Esophagus squamous epithelium (tissue), 5 donors: ENCODE data around the gene ETFRF1. TPM values are rescaled to one million over a fixed set of nuclear protein-coding genes. Genes with fewer than 3 reads are reported as not detected.

ENCODE experiments used
- DNase-seq: peaks from one replicate; lab custom pipeline; 2025; lab: John Stamatoyannopoulos, UW
- H3K27ac ChIP-seq, 4 donors: fragments of 200-600 bp; sonication (generic); one replicate each; pipeline ENCODE4 v1.5.1; 2016 to 2019; ENCODE audit warnings: mild to moderate bottlenecking in 1 of 4
- H3K27me3 ChIP-seq, 4 donors: fragments of 200-600 bp; sonication (generic); 1 replicate in 3 of 4; 2 replicates in 1 of 4; pipeline versions ENCODE4 v1.5.1 to v1.6.0; 2017 to 2021; ENCODE audit warnings: antibody characterized with exemption in 1 of 4
- H3K36me3 ChIP-seq, 3 donors: fragments of 200-600 bp; sonication (generic); one replicate each; pipeline ENCODE4 v1.5.1; 2016 to 2019
- H3K4me1 ChIP-seq, 3 donors: fragments of 200-600 bp; sonication (generic); one replicate each; pipeline ENCODE4 v1.5.1; 2017 to 2019
- H3K4me3 ChIP-seq, 4 donors: fragments of 200-600 bp; sonication (generic); 1 replicate in 3 of 4; 2 replicates in 1 of 4; pipeline ENCODE4 v1.5.1; 2016 to 2019; ENCODE audit warnings: mild to moderate bottlenecking in 2 of 4, moderate library complexity in 1 of 4
- H3K9me3 ChIP-seq, 3 donors: fragments of 200-600 bp; sonication (generic); one replicate each; pipeline ENCODE4 v1.5.1; 2016 to 2019
- CTCF ChIP-seq, 6 experiments: fragments of 450-650 bp in 4 of 6; fragments of 200-600 bp in 2 of 6; sonication (generic) in 2 of 6; IDR thresholded peaks; one replicate each; pipeline ENCODE4 v1.5.1; 2016 to 2019; ENCODE audit warnings: antibody characterized with exemption in 6 of 6, mild to moderate bottlenecking in 4 of 6, moderate library complexity in 4 of 6
- POLR2A ChIP-seq, 4 donors: fragments of 450-650 bp; IDR thresholded peaks; one replicate each; pipeline ENCODE4 v1.6.1; 2017; ENCODE audit warnings: antibody characterized with exemption in 4 of 4, mild to moderate bottlenecking in 4 of 4, moderate library complexity in 3 of 4
- WGBS, 2 donors: methylation state at CpG; one replicate each; pipeline ENCODE4 v1.1.5; 2018; 5-methylcytosine and 5-hydroxymethylcytosine counted together
- intact Hi-C: fragments of 100-400 bp; cut with DNase I; formaldehyde crosslinking; loops from one replicate; pipeline ENCODE4 v1.15.0; 2022
- total RNA-seq, 4 donors: library from RNA; depleted of rRNA; stranded (reverse); fragments of >200 nt; gene quantifications; one replicate each; pipeline ENCODE4 v1.1.0, GENCODE V29; 2016
- donor health status: DM: yes; HTN: yes; CAD: no.

Gene ETFRF1
- total RNA-seq, 4 donors from 2014 or later: 18.3 to 26.7 (median 25.3) TPM

- 81 to 91% methylated on average over 4 of the region's 4 CpGs for WGBS, 2 donors
- H3K4me1 ChIP-seq: peaks cover 0 to 9% (median 0%) of the 10 kb centered on the region in 3 donors
- no peaks in the 10 kb centered on the region for H3K9me3 ChIP-seq
- no peak overlapping the region for H3K27ac ChIP-seq
- TF ChIP-seq POLR2A (IDR thresholded peaks at IDR 0.05) (no peak), CTCF (IDR thresholded peaks at IDR 0.05) (no peak)
- no peaks in the 10 kb centered on the region for H3K27me3 ChIP-seq
- H3K36me3 ChIP-seq: no peaks in the 10 kb centered on the region
- no peak for DNase-seq
- H3K4me3 ChIP-seq: no peak overlapping the region
- intact Hi-C loops: no loop called here
Measured at GRCh38 chr12:25186038-25186787, 8.8 kb upstream of the ETFRF1 start.

DNA sequence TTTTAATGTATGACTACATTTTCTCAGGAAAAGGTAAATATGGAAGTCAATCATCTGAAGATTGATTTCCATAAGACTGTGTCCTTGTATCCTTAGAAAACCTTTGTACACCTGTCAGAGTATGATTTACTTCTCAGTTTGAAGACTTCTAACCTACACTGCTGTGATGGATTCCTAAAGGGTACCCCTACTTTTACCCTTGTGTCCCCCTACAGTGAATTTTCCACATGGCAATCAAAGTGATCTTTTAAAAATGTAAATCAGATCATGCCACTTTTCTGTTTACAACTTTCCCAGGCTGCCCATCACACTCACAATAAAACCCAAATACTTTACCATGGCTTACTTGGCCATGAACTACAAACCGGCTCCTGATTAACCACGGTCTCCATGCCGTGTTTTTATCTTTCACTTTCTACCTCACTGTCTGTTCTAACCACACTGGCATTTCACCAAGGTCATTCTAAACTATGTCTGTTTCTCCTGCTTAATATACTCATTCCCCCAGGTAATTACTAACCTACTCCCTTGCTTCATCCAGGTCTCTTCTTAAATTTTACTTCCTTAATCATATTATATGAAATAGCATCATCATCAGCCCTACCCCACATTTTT, 8.1 kb upstream of the ETFRF1 start:
- WGBS, 2 donors: 33 to 41% methylated on average over 3 of the region's 3 CpGs
- H3K9me3 ChIP-seq: no peaks in the 10 kb centered on the region
- intact Hi-C loops: no loop called here

DNA sequence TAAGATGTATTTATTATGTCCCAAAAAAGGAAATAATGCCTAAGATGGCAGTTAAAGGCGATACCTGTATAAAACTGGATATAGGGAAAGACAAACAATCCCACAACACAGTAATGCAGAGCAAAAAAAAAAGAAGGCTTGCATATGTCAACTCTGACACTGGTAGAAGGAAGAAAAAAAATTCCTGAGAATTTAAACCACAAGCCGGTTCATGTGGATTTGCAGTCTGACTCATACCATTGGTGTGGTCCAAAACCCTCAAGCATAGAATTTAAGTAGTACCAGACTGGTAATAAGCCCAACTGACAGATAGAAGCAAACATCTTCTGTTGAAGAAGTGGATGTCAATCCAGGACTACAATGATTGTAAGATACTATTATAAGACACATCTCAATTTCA, 7.3 kb upstream of the ETFRF1 start:
- 44 to 45% methylated on average over 2 of the region's 2 CpGs for WGBS, 2 donors
- Histone ChIP-seq H3K27me3 (no peaks in the 10 kb centered on the region), H3K4me1 (peaks cover 0 to 9% (median 0%) of the 10 kb centered on the region in 3 donors), H3K4me3 (no peak overlapping the region), H3K36me3 (no peaks in the 10 kb centered on the region), H3K27ac (no peak overlapping the region), H3K9me3 (no peaks in the 10 kb centered on the region)
- no peak for TF ChIP-seq CTCF (IDR thresholded peaks at IDR 0.05)
- TF ChIP-seq POLR2A (IDR thresholded peaks at IDR 0.05): no peak
- intact Hi-C loops: no loop called here
- no peak for DNase-seq

More for the DNA sequence above, 8.1 kb upstream of the ETFRF1 start:
- Histone ChIP-seq H3K27ac (no peak overlapping the region), H3K4me1 (peaks cover 0 to 9% (median 0%) of the 10 kb centered on the region in 3 donors), H3K4me3 (peak overlapping the region in 1 of 4 donors; percentile 7), H3K27me3 (no peaks in the 10 kb centered on the region), H3K36me3 (no peaks in the 10 kb centered on the region)
- DNase-seq: no peak
- no peak for TF ChIP-seq CTCF (IDR thresholded peaks at IDR 0.05)
- TF ChIP-seq POLR2A (IDR thresholded peaks at IDR 0.05): no peak

DNA sequence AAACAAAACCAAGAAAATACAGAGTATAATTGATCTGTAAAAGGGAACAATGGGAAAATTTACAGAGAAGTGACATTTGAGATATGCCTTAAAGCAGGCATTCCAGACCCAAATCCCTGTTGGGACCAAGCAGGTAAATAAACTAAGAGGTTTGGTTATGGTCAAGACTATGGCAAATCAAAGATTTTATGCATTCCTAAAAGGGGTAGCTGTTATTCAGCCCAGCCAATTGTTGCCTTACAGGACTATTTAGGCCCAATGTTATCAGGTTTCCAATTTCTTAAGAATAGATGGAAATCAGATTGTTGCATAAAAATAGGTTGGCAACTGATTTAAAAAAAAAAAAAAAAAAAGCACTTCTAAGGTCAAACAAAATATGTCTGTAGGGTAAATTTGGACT, 5.4 kb upstream of the ETFRF1 start:
- no peak for TF ChIP-seq POLR2A (IDR thresholded peaks at IDR 0.05)
- TF ChIP-seq CTCF (IDR thresholded peaks at IDR 0.05): no peak
- H3K27ac ChIP-seq: no peak overlapping the region
- H3K27me3 ChIP-seq: no peaks in the 10 kb centered on the region
- DNase-seq: no peak
- H3K4me1 ChIP-seq: peaks cover 0 to 18% (median 5%) of the 10 kb centered on the region in 3 donors
- H3K4me3 ChIP-seq: no peak overlapping the region
- no peaks in the 10 kb centered on the region for H3K9me3 ChIP-seq
- intact Hi-C loops: no loop called here
- no peaks in the 10 kb centered on the region for H3K36me3 ChIP-seq

DNA sequence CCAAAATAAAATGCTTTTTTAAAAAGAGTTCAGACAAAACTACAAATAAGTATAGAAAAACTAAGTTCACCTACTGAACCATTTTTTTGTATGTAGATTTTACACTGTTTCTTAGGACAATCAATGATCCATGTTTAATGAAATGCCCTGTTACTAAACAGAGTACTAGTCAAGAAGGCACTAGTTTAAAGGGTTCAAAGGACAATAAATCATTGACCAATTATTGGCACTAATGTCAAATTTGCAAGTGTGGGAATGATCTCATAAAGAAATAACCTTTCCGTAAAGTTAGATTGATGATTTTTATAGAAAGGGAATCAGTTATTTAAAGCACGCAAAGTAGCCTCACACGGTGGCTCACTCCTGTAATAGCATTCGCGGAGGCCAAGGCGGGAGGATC, 4.2 kb upstream of the ETFRF1 start:
- no peak for DNase-seq
- Histone ChIP-seq H3K4me1 (peaks cover 0 to 21% (median 5%) of the 10 kb centered on the region in 3 donors), H3K27ac (no peak overlapping the region), H3K9me3 (no peaks in the 10 kb centered on the region), H3K4me3 (no peak overlapping the region), H3K27me3 (no peaks in the 10 kb centered on the region), H3K36me3 (no peaks in the 10 kb centered on the region)
- intact Hi-C loops: no loop called here
- no peak for TF ChIP-seq POLR2A (IDR thresholded peaks at IDR 0.05)
- WGBS, 2 donors: 95 to 98% methylated on average over 6 of the region's 6 CpGs
